HepG2 (cell line): ENCODE data around the gene C3orf52. TPM values are rescaled to one million over a fixed set of nuclear protein-coding genes. Genes with fewer than 3 reads are reported as not detected.

ENCODE experiments used
- ARNT ChIP-seq: fragments of 450-650 bp; IDR thresholded peaks from 2 replicates; pipeline ENCODE4 v1.6.1; 2017
- NFAT5 ChIP-seq: sonication (generic); formaldehyde crosslinking; IDR thresholded peaks from 2 replicates; pipeline ENCODE4 v1.4.0; 2020; ENCODE audit warnings: missing genetic modification reagents
- SIX4 ChIP-seq: sonication (generic); formaldehyde crosslinking; IDR thresholded peaks from 2 replicates; pipeline ENCODE4 v1.4.0; 2020; ENCODE audit warnings: missing genetic modification reagents
- ZBTB4 ChIP-seq: sonication (generic); formaldehyde crosslinking; IDR thresholded peaks from 2 replicates; pipeline ENCODE4 v1.4.0; 2020; ENCODE audit warnings: missing genetic modification reagents, mild to moderate bottlenecking, borderline replicate concordance
- ZNF121 ChIP-seq: sonication (generic); formaldehyde crosslinking; IDR thresholded peaks from 2 replicates; pipeline ENCODE4 v1.5.0; 2020; ENCODE audit warnings: mild to moderate bottlenecking, missing genetic modification reagents
- polyA plus RNA-seq, 8 experiments: library from polyadenylated mRNA; depleted of rRNA in 3 of 8; stranded (reverse) in 7 of 8; unstranded in 1 of 8; fragments of >200 nt; fragmentation: Illumina TruSeq in 4 of 8; extraction: Trizol in 4 of 8; gene quantifications; 2 replicates each; pipeline versions ENCODE4 v1.2.1 to v1.2.3, GENCODE V29; 2011 to 2016; ENCODE audit warnings: low read depth in 4 of 8, missing spikeins in 1 of 8, mixed read lengths in 1 of 8; ENCODE audit not compliant: insufficient read depth in 1 of 8
- total RNA-seq, 5 experiments: library from RNA; depleted of rRNA; stranded (reverse); fragments of >200 nt; fragmentation: Illumina TruSeq; extraction: Trizol; gene quantifications; 2 replicates each; pipeline ENCODE4 v1.2.3, GENCODE V29; 2016; ENCODE audit warnings: low read depth in 1 of 5

The C3orf52 gene
- total and polyA plus RNA-seq, 2 of the 13 experiments (the other 11 are each of a cell fraction or from before 2014, with no cell fraction given), result 0.79 to 1.2 TPM

GRCh38 chr3:112090887-112091586 is 4.8 kb downstream of the C3orf52 start (continued):
- TF ChIP-seq NFAT5 (CRISPR knock-in tag) (no peak), ARNT (no peak), SIX4 (peak; percentile 77), ZNF121 (CRISPR knock-in tag) (peak; percentile 94), ZBTB4 (no peak)
